NCI-H2196 (cell line): ENCODE measurements around the gene CCL22.
"Not testable (repeated sequence)": the region's sequence is repeated elsewhere in the genome, so short reads cannot be mapped to it uniquely, and the experiment has no call there.

Experiments
- DNase-seq: peaks from one replicate; lab custom pipeline; 2025; ENCODE audit not compliant: unreplicated experiment; lab: John Stamatoyannopoulos, UW

Gene CCL22, protein sequence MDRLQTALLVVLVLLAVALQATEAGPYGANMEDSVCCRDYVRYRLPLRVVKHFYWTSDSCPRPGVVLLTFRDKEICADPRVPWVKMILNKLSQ

DNA sequence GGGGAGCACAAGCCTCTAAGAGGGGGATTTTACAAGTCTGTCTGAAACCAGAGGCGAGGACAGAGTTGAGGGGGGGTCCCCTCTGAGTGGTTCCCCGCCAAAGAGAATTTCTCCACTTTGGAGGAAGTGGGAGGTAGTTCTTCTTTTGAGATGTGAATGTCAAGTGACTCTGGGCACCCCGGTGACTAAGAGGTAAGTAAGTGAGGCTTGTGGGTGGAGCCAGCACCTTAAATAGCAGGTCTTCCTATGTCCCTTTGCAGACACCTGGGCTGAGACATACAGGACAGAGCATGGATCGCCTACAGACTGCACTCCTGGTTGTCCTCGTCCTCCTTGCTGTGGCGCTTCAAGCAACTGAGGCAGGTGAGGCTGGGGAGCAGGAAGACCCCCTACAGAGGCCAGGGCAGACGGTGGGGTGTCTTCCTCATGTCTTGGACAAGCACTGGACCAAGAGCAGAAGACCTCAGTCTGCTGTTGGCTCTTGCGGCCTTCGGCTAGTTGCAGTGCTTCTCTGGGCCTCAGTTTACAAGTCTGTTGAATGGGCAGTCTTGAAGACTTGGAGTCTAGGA lies at the start of gene CCL22:
Gene CCL22 (plus strand): TSS at position 257 of the 569 bp plus-strand sequence. CDS start 34 bp downstream, at position 291.
- DNase-seq = no peak

DNA sequence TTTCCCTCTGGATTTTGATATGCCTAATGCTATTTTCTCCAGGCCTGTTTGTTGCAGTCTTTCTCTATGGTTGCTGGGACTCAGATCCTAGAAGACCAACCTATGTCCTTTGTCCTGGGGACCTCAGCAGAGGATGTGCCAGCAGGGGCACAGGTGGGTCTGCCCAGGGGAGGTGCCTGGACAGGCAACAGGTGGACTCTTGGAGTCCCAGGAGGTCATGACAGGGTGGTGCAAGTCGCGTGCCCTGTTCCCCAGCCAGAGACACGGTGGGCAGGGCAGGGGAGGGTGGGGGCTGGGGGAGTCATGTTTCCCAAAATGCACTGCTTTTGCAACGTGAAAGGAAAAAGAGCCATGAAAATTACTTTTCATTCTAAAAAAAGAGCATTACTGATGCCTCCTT lies 47.8 kb upstream of the CCL22 start:
- no peak for DNase-seq

DNA sequence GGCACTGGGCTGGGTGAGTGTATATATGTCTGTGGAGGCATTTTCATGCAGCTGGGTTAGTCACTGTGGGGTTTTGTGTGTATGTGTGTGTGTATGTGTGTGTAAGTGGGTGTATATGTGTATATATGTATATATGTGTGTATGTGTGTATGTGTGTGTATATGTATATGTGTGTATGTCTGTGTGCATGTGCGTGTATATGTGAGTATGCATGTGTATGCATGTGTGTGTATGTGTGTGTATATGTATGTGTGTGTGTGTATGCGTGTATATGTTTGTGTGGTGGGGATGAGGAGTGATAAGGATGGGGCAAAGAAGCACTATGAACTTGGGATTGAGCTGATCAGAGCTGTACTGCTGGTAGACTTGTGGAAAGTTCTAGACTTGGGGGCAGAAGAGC lies 45.1 kb upstream of the CCL22 start:
- no peak for DNase-seq

DNA sequence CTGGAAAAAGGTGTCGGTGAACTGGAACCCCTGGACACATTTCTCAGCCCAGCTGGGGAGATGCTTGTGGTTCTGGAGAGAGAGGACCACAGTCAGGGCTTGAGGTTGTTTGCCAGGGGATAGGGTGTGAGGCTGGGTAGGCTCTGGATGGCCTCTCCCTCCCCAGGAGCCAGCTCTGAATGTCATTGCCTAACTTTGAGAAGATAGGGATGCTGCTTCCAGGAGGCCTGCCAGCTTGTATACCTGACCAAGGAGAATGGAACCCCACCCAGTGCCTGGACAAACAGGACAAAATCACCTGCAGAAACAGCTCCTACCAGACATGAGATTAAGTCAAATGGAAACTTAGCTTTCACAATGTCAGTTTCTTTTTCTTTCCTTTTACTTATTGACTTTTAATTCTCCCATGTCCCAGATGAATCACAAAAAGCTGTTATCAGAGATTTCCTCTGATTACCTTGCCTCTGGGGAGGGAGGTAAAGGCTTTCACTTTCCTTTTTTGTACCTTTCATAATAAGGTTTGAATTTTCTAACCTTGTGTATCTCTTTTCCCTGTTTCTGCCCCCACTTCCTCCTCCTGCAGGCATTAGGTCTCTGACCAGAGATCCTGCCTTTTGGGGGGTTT lies 44.3 kb upstream of the CCL22 start:
- DNase-seq = no peak

DNA sequence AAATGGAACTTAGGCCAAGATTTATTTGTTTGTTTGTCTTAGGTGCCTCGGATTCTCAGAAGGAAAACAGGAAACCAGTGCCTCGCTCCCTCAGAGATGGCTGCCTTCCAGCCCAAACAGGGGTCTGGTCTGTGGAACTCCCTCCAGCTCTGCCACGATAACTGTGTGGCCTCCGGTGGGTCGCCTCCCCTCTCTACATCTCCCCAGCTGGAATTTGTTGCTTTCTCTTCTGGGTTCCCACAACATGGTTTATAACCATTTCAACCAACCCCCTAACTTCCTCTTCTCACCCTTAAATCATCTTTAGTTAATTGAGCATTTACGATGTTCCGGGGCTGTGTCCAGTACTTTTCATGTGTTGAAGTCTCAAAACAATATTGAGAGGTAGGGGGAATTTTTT lies 43.2 kb upstream of the CCL22 start:
- DNase-seq = no peak

DNA sequence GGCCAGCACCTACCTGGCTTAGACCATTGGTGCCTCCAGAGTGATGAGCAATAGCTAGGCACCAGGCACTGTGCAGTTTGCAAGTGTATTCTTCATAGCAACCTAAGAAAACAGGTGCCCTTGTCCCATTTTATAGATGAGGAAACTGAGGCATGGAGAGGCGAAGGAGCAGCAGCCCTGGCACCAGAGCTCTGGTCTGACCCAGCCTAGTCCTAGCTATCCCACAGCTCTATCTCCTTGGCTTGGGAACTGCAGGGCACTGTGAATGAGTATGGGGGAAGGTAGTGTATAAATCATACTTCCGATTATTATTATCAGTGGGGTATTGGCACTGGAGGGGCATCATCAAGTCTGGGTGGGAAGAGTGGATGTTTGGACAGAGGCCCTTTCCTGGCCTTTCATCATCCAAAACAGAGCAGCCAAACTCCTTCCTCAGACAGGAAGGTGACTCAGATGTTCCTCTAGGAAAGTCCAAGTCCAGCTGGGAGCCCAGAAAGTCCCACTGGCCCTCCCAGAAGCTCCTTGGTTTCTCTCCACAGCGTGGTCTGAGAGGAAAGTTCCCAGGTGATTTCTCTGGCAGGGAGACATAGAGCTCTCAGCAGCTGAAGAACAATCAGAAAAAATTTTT lies 42.1 kb upstream of the CCL22 start:
- no peak for DNase-seq

DNA sequence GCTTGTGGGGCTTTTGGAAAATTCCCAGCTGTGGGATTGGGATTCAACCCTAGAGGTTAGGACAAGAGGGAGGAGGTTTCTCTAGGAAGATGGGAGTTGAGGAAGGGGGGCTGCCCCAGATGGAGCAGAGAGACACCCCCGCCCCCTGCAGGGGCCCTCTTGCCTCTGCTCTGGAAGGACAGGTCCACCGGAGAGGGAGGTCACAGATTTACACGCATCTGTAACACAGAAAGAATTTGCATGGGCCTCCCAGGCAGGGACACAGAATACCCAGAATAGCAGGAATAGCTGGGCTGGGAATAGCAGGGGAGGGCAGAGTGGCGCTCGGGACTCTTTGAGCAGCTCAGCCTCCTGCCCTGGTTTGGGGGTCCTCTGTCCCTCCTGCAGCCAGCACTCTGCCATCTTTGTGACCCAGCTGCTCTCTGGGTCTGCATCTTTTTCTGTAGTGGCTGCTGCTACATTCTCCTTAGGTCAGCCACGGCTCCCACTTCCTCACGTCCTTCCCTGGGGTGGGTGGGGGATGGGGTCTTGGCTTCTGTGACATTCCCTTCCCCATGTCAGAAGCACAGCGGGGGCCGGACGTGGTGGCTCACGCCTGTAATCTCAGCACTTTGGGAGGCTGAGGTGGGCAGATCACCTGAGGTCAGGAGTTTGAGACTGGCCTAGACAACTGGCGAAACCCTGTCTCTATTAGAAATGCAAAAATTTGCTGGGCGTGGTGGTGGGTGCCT lies 40.2 kb upstream of the CCL22 start:
- DNase-seq = no peak

DNA sequence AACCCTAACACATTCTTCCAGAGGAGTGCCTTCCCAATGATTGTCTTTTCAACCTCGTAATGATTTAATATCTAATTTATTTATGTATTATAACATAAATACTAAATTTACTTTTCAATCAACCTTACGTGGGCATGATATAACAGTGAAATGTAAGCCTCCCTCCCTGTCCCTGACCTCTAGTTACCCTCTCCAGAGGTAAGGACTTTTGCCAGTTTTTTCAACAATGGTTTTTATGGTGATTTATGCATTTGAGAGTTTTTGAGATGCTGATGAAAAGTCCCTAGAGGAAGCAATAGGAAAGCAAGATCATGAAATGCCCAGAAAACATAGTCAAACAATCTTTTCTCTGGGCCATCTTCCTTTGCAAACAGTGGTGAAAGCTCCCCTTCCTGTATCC lies 38.9 kb upstream of the CCL22 start:
- no peak for DNase-seq

DNA sequence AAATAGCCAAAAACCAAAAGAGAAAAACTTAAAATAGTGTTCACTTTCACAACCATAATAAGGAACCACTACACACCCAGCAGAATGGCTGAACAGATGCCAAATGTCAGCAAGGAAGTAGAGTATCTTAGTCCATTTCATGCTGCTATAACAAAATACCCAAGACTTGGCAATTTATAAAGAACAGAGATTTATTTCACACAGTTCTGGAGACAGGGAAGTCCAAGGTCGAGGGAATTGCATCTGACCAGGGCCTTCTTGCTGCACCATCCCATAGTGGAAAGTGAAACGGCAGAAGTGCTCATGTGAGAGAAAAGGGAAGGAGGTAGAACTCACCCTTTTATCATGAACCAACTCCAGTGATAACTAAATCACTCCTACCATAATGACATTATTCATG lies 33.8 kb upstream of the CCL22 start:
- DNase-seq = no peak

DNA sequence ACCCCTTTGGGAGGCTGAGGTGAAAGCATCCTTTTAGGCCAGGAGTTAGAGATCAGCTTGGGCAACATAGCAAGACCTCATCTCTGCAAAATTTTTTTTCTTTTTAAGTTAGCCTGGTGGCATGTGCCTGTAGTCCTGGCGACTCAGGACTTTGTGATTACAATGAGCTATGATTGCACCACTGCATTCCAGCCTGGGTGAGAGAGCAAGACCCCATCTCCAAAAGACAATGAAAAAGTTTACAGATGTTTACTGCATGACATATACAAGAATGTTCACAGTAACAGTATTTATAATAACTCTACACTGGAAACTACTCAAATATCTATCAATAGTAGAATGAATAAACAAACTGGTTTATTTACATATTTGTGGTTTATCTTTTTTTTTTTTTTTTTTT lies 33.1 kb upstream of the CCL22 start:
- no peak for DNase-seq

DNA sequence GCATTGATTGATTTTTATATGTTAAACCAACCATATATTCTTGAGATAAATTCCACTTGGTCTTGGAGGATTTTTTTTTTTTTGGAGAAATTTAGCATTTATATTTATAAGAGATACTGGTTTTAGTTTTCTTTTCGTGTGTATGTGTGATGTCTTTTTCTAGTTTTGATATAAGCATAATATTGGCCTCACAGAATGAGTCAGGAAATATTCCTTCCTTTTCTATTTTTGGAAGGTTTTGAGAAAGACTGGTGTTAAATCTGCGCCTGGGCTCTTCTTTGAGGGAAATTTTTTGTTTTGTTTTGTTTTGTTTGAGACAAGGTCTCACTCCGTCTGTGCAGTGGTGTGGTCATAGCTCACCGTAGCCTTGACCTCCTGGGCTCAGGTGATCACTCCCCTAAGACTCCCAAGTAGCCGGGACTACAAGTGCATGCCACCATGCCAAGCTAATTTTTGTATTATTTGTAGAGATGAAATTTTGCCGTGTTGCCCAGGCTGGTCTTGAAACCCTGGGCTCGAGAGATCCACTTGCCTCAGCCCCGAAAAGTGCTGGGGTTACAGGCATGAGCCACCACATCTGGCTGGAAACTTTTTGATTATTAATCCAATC lies 28.8 kb upstream of the CCL22 start:
- no peak for DNase-seq

DNA sequence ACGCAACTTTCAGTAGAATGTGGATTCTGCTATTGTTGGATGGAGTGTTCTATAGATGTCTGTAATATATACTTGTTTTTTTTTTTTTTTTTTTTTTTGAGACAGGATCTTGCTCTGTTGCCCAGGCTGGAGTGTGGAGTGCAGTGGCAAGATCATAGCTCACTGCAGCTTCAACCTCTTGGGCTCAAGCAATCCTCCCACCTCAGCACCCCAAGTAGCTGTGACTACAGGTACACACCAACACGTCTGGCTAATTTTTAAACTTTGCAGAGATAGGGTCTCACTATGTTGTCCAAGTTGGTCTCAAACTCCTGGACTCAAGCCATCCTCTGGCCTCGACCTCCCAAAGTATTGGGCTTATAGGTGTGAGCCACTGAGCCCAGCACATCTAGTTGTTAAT lies 27.2 kb upstream of the CCL22 start:
- no peak for DNase-seq

DNA sequence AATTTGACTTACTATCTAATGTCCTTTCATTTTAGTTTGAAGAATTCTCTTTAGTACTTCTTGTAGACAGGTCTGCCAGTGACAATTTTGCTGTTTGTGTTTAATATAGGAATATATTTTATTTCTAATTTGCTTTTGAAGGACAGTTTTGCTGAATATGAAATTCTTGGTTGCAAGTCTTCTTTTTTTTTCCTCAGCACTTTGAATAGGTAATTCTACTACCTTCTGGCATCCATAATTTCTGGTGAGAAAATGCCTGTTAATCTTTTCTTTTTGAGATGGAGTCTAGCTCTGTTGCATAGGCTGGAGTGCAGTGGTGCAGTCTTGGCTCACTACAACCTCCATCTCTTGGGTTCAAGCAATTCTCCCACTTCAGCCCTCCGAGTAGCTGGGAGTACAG lies 25.2 kb upstream of the CCL22 start:
- DNase-seq = no peak

DNA sequence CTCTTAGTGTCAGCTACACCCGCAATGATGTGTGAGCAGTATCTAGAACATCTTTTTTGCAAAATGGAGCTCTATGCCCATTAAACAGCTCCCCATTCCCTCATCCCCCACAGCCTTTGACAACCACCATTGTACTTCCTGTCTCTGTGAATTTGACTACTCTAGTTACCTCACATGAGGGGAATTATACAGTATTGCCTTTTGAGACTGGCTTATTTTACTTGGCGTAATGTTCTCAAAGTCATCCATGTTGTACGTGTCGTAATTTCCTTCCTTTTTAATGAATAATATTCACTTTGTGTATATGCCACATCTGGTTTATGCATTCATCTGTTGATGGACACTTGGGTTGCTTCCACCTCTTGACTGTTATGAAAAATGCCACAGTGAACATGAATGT lies 23.2 kb upstream of the CCL22 start:
- DNase-seq = no peak

DNA sequence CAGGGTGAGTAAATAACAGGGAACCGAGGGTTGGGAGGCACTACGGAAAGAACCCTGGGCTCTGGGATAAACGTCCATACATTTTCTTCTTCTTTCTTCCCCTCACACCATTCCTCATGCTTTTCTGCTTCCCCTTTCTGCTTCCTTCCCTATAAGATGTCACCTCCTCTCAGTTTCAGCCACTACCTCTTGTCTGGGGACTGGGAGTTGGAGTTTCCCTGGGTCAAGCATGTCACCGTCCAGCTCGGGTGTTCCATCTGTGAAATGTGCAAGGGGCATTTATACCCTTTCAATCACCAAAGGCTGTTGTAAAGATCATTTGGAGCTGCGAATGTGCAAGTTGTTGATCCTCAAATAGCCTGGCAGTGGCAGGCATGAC lies 17.5 kb upstream of the CCL22 start:
- no peak for DNase-seq

DNA sequence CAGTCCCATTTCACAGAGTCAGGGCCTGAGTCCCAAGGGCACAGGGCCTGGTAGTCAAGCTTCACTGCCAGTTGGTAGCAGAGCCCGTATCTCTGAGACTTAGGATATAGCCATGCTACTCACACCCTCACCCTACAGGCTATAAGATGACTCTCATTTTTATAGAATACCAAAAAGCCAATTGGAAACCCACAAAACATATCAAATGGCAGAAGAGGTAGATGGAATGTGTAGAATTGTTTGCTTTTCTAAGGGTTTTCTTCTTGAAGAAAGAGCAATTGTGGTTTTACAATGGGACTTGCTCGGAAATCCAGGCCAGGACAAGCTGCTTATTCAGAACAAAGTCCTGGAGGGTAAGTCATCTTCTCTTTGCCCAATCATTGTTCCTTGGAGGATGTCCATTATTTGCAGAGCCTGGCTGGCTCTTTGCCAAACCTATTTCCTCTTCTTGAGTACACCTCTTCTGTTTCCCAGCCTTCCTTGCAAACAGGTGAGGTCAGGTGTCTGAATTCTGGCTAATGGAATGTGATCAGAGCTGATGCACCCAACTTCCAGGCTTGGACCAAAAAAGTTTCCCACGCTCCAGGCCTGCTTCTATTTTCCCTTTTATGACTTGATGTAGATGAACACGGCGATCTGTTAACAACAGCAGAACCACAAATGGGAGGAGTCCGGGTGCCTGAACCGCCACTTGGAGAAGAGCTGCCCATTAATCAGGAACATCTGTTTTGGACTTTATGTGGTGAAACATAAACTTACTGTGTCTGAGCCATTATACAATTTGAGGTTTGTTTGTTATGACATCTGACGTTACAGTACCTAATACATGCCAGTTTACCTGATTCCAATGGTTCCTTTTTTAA lies 16.9 kb upstream of the CCL22 start:
- peak; percentile 30 for DNase-seq

DNA sequence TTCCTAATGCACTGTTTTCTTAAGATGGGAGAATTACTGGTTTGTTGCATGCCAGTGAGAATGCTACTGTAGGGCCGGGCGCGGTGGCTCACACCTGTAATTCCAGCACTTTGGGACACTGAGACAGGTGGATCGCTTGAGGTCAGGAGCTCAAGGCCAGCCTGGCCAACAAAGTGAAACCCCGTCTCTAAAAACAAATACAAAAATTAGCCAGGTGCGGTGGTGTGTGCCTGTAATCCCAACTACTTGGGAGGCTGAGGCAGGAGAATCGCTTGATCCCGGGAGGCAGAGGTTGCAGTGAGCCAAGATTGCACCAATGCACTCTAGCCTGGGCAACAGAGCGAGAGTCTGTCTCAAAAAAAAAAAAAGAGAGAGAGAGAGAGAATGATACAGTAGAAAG lies 16.0 kb upstream of the CCL22 start:
- not testable (repeated sequence) for DNase-seq

DNA sequence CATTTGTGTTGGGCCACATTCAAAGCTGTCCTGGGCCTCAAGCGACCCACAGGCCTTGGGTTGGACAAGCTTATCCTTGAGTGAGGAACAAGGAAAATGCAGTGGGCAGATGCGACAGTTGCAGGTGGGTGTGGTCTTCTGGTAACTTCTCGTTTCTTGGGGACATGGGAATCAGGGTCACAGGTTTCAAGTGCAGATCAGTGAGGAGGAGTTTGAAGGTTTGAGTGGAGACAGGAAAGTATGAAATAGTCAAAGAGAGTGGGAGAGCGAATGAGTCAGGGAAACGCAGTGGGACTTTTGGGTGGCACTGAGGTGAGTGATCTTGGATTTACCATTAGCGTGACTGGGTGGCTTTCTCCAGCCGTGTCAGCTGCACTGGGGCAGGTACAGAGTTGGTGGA lies 15.4 kb upstream of the CCL22 start:
- DNase-seq = no peak

DNA sequence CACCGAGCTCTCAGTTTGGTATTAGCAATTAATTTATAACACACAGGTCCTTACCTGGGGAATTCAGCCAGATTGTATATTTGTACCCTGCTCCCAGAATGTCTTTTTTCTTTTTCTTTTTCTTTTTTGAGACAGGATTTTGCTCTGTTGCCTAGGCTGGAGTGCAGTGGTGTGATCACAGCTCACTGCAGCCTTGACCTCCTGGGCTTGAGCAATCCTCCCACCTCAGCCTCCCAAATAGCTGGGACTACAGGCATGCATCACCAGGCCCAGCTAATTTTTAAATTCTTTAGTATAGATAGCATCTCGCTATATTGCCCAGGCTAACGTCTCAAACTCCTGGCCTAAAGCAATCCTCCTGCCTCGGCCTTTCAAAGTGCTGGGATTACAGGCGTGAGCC lies 14.5 kb upstream of the CCL22 start:
- not testable (repeated sequence) for DNase-seq

DNA sequence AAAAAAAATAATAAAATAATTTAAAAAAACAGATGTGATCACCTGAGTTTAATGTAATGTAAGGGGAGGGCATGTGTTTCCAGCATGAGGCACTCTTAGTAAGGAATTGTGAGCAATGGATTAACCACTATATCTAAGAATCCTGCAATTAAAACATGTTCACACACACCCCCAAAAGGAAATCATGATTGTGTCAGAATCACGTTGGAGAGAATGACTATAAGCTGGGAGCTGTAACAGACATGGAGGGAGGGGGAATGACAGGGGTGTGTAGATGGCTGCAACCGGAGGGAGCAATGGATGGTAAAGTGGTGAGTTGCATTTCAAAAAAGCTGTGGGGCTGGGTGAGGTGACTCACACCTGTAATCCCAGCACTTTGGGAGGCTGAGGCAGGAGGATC lies 13.6 kb upstream of the CCL22 start:
- no peak for DNase-seq
